Stimulated activated CD8-positive, alpha-beta memory T cell treated with anti-CD3 and anti-CD28 coated beads, Interleukin-12 subunit alpha, Interleukin-12 subunit beta, amount 100 ng/mL, for 1 hour (primary cell): Measurements from ENCODE around the gene RASAL2.

ENCODE experiments used
- DNase-seq: peaks from one replicate; pipeline ENCODE4 v3.0.0-alpha.2; 2020; ENCODE audit warnings: low read depth

The RASAL2 gene

DNA sequence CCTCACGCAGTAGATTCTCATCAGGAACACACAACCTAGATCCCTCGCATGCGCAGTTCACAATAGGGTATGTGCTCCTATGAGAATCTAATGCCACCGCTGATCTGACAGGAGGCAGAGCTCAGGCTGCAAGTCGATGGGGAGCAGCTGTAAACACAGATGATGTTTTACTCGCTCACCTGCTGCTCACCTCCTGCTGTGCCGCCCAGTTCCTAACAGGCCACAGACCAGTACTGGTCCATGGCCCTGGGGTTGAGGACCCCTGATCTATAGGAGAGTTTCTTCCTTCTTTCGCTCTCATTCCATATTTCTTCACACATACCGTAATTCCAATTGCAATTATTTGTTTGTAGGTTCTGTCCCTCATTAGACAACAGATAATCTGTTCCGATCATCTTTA, 299.5 kb downstream of the RASAL2 start:
- DNase-seq, result no peak

DNA sequence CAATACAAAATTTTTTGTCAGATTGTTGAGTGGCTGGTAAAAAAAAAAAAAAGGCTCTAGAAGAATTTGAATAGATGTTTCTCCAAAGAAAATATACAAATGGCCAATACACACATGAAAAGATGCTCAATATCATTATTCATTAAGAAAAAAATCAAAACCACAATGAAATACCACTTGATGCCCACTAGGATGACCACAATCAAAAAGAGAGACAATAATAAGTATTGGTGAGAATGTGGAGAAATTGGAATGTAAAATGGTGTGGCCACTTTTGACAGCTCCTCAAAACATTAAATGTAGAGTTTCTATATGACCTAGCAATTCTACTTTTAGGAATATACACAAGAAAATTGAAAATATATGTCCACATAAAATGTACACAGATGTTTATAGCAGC, 302.9 kb downstream of the RASAL2 start:
- no peak for DNase-seq

DNA sequence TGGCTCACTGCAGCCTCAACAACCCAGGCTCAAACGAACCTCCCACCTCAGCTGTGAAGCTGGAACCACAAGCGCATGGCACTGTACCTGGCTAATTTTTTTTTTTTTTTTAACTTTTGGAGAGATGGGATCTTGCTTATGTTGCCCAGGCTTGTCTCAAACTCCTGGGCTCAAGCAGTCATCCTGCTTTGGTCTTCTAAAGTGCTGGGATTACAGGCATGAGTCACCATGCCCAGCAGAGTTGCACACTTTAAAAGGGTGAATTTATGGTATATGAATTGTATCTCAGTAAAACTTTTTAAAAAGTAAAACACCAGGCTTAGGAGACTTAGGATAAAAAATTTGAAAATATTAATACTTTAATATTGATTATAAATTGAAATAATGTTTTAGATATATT, 303.8 kb downstream of the RASAL2 start:
- DNase-seq, result no peak

DNA sequence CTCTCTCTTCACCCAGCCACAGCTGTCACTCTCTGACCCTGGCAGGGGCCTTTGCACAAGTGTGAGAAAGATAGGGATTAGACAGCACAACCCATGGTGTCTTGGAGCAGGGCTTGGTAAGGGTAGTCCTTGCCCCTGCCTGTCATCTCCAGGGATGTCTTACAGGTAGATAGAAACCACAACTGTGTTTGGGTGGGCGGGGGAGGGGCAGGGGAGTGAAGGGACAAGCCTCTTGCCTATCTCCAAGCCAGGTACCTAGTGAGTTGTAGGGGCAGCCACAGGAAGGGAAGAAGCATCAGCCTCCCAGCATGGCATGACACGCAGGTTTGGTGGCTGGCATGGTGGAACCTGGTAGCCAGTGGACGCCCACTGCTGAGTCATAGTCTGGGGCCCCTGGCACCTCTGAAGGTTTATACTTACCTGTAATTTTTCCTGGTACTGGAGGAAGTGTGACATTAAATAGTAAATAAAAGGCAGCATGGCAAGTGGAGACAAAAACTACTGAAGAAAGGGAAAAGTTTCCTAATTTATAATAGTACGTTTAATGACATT, 305.3 kb downstream of the RASAL2 start:
- DNase-seq, result no peak

DNA sequence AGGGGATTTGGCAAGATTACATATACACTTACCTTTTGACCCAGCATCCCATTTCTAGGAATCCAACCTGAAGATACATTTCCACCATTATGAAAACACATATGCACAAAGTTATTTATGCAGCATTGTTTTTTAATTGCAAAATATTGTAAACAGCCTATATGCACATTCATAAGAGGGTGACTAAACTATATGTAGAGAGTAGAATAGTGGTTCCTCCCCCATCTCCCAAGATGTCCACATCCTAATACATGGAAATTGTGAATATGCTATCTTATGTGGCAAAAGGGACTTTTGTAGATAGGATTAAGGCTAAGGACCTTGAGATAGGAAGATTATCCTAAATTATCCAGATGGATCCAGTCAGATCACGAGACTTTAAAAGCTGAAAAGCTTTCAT, 311.2 kb downstream of the RASAL2 start:
- no peak for DNase-seq

DNA sequence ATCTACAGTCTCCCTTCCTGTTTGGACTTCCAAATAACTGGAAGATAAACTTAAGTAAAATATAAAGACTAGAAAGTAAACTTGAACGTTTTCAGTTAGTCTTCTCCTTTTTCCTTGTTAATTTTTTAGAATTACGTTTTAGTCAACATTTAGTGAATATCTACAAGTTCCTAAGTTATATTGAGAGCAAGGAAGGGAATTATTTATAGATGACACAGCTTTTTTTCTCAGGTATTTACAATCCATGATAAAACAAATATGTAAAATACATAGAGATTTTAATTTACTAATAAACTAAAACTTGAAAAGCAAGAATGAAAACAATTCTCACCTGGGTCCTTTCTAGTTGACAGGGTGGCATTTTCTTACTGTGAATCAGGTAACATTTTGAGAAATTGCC, 313.3 kb downstream of the RASAL2 start:
- DNase-seq, result no peak

DNA sequence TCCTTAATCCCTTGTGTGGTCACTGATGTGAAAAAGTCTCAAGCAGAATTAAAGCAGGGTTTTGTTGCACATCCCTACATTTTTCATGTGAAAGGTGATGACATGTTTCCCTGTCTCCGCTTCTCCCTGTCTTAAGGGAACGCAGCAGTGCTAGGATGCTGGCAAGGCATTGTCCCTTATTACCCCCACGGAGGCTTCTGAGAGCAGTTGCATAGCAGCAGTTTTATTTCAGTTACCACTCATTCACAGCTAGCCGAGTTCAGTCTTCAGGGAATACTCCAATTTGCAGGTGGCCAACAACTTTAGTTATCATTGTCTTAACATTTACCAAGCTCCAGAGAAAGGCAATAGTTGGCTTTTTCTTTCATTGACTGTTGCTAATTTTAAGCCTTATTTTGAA, 313.8 kb downstream of the RASAL2 start:
- DNase-seq, result no peak

DNA sequence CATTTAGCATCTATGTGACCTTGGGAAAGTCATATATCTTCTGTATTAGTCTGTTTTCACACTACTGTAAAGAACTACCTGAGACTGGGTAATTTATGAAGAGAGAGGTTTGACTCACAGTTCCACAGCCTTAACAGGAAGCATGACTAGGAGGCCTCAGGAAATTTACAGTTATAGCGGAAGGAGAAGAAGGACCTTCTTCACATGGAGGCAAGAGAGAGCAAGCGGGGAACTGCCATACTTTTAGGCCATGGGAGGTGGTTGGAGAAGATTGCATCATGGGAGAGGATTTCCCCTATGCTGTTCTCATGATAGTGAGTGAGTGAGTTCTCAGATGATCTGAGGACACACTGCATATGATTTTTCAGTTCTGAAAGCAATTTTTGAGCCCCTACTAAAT, 315.0 kb downstream of the RASAL2 start:
- no peak for DNase-seq

DNA sequence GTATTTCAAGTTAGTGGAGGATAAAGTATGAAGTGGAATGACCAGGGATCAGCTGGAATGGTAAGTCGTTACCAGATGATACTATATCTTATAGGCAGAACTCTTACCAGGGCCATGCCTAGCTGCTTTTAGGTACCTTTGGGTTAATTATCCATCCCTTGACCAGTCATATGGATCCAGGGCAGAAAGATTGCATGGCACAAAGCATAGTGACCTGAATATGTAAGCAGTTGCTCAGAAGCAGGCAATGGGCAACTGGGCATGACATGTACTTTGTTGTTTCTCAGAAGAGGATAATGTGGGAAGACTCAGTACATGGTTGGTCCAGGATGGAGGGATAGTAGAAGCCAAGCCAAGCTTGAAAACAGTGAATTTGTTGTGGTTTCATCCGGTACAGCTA, 315.6 kb downstream of the RASAL2 start:
- no peak for DNase-seq

DNA sequence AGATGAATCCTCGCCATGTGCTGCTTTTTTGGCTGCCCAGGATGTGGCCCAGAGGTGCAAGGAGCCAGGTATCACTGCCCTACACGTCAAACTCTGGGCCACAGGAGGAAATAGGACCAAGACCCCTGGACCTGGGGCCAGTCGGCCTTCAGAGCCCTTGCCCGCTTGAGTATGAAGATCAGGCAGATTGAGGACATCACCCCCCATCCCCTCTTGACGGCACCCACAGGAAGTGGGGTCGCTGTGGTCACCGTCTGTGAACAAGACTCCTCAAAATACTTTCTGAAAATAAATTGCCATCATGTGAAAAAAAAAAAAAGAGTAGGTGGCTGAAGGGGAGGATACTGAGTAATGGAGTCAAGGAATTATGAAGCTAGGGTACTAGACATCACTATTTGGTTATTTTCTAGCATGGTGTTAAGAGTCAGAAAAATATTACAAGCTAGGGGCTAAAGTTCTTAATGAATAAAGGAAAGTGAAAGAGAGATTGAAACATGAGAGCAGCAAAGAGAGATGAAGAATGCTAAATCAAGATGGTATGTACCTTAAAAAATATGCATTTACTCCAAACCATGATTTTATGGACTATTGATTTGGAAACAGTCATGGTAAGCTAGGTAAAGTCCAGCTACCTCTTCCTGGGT, 318.0 kb downstream of the RASAL2 start:
- no peak for DNase-seq

DNA sequence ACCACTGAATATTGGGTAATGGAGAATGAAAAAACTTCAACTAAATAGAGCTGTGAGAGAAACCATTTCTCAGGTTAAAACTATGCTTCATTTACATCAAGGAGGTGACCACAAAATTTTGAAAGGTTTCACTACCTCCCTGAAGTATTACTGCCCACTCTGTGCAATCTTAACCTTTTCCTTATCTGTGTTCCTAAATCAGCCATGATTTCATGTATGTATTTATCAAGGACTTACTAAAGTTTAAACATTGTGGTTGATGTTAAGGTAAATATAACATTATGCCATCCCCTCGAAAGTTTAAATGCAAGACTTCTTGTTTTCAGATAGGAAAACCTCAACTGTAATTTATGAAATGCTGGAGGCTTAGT, 318.5 kb downstream of the RASAL2 start:
- no peak for DNase-seq

DNA sequence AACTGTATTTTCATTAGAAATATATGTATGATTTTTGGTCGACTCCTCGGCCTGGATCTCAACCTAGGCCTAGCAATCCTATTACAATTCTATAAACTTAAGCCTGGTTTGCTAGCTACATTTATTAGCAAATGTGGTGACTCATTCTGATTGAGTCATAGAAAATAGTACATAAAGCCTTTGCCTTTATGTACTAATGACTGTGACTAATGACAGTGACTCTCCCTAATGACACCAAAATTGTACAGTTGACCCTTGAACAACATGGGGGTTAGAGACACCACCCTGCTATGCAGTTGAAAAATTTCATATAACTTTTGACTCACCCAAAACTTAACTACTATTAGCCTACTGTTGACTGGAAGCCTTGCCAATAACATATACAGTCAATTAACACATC, 324.0 kb downstream of the RASAL2 start:
- no peak for DNase-seq

DNA sequence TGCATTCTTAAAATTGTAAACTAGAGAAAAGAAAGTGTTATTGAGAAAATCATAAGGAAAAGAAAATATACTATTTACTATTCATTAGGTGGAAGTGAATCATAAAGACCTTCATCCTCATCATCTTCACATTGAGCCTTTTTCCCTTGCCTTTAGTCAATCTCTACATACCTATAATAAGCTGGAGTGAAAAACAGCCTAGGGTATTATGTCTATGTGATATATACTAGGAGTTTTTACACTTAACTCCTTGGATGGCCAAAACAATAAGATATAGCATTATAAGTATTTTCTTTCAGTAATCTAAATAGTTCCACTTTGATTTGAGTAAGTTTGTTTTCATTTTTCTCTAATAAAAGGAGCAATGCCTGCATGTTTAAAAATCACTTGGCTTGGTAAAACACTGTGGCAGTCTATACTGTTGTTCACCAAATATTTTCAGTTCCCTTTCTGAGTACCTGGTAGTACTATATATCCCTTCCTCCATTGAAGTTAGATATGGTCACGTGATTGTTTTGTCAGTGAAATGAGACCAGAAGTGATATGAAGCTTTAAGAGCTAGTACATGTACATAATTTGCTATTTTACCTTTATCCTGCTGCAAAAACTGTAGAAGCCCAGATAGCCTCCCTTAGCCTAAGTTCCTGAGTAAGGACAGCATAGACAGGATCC, 324.5 kb downstream of the RASAL2 start:
- DNase-seq, result no peak

DNA sequence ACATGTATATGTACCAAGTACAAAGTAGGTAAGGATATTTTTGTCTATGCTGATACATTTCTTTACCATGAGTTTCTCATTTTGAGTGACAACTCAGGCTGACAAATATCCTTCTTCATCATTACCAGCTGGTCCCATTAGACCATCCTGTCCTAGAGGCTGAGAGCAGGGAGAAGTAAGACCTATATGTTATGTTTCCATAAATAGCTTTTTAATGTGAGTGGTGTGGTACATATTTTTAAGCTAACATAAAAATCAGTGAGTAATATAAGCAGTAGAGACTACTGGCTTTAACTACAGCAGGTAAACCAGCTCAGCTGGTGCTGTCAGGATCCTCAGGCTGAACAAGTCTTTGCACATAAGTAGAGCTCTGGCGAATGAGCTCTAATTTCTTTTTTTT, 340.5 kb downstream of the RASAL2 start:
- no peak for DNase-seq

DNA sequence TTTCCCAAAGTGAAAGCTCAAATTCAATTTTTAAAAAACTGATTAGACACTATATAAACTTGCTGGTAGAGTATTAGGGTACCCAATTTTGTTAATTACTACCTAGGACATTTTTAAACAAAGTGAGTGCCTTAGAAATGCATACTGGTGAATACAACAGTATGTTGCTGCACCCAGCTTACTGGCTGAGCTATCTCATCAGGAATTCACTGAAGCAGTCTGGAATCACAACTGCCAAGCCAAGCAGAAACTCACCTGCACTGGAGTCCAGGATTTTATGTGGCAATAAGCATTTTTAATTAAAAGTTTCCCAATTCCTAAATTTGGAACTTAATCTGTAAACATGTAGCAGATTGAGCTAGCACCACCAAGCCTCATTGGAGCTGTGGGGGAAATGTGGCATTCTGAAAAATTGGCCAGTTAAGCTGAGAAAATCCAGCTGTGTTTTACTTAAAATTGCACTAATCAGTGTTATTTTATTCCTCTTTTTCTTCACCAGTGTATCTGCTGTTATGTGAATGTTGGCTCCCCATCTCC, 341.1 kb downstream of the RASAL2 start:
- no peak for DNase-seq

DNA sequence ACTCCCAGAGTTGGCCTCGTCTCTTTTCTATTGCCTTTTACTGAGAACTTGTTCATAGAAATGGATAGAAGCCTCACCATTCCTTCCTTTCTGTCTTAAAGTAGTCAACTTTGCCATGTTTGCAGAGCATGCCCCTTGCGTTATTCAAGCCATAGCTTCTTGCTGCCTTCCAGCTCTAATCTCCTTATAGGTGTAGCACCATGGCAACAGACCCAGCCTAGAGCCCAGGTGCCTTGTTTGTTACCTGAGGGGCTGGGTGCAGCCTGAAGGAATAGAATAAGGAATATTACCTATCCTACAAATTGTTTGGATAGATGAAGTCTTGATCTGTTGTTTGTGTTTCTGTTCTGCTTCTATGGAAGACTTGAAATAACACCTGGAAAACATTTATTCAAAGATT, 343.0 kb downstream of the RASAL2 start:
- no peak for DNase-seq

DNA sequence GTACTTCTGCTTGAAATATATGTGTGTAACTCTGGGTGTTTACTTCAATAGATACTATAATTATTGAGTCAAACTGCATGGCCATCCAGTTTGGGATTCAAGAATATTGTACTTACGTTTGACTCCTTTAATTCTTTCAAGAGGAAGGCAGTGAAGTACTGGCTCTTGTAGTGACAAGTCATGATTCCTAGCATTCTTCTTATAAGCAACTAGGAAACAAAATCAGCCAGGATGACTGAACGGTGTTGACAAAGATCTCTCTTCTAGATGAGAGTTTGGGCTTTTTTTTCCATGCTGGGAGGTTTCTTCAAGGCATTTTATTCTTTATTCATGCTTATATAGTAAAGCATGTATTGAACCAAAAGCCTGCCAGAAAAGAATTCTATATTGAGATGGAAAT, 344.5 kb downstream of the RASAL2 start:
- no peak for DNase-seq

DNA sequence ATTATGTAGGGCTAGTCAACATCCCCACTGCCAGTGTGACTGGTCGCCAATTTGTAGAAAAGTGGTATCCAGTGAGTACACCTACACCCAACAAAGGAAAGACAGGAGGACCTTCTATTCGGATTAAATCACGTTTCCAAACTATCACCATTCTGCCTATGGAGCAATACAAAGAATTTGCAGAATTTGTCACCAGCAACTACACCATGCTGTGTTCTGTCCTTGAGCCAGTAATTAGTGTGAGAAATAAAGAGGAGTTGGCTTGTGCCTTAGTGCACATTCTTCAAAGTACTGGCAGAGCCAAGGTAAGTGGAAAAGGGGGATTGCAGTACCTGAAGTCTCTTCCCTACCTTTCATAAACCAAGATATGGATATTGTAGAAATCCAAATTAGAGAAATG, 349.0 kb downstream of the RASAL2 start:
- no peak for DNase-seq

DNA sequence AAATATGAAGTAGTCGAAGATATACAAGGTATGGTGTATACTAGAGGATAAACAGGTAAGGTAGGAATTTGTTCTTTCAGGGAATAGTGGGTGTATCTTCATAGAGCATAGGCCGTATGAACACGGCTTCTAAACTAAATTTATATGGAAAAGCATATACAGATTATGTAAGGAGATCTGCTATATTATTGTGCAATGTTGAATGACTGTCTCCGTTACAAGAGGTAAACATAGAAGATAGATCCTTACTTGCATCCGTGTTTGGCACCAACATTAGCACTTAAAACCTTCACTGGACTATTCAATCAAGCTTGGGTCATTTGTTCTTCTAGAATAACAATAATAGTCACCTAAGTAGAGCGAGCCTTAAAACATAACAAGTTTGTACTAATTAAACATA, 357.0 kb downstream of the RASAL2 start:
- DNase-seq, result no peak

DNA sequence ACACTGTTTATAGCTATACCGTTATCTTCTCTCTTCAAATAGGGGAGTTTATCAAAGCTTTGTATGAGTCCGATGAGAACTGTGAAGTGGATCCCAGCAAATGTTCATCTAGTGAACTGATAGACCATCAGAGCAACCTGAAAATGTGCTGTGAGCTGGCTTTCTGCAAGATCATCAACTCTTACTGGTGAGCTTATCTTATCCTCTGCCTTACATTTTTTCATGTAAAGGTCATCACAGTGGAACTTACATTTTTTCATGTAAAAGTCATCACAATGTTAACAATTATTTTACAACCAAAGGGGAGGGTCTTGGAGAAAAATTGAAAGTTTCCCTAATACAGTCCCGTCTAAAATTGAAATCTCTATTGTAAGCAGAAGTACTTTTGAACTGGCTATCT, 357.6 kb downstream of the RASAL2 start:
- DNase-seq, result no peak

DNA sequence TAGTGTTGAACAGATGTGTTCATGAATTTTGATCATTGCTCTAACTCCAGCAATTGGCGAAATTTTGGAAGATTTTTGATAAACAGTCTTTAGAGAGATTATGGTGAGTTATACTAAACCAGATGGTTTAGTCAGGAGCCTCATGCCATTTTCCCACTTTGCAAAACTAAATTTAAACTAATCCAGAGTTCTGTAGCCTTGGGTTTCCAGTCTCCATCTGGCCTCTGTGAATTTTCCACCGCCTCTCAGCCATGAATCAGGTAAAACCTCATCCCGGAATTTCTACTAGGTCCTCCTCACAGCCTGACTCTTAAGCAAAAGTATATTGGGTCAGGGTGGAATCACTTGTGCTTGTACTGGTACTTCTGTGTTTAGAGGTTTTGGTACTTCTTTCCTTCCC, 358.1 kb downstream of the RASAL2 start:
- DNase-seq, result no peak

DNA sequence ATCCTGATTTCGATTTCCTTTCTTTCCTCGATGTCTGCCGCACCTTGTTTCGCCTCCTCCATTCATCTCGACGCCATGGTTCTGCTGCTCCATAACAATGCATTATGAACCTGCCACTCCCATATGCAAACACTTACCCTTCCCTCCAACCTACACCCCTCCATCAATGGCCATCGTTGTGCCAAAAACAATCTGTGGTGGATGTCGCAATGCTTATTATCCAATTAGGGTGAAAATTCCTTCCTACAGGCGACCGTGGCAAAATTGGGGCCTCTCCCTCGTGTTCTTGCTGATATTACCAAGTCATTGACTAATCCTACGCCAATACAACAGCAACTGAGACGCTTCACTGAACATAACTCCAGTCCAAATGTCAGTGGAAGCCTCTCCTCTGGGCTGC, 362.6 kb downstream of the RASAL2 start:
- DNase-seq, result no peak

DNA sequence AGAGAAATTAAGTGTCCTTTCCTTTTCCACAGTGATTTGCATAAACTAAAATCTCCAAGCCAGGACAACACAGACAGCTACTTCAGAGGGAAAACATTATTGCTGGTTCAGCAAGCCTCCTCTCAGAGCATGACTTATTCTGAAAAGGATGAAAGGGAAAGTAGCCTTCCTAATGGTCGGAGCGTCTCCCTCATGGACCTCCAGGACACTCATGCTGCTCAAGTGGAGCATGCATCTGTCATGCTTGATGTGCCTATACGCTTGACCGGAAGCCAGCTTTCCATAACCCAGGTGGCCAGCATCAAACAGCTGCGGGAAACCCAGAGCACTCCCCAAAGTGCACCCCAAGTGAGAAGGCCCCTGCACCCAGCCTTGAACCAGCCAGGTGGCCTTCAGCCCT, 363.7 kb downstream of the RASAL2 start:
- DNase-seq, result no peak

DNA sequence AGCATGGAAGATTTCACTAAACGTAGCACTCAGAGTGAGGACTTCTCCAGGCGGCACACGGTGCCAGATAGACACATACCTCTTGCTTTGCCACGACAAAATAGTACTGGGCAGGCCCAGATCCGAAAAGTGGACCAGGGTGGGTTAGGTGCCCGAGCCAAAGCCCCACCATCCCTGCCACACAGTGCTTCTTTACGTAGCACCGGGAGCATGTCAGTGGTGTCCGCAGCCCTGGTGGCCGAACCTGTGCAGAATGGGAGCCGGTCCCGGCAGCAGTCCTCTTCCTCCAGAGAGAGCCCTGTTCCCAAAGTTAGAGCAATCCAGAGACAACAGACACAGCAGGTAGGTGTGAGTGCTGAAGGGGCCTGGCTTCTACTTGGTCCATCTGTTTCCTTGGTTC, 364.3 kb downstream of the RASAL2 start:
- DNase-seq, result no peak
